SU-DHL-6 (cell line): ENCODE measurements around the gene PATL2.

Experiments used
- H2AFZ ChIP-seq: fragments of 200-600 bp; sonication (generic); 2 replicates; pipeline ENCODE4 v1.6.1; 2014; ENCODE audit warnings: low read depth, mild to moderate bottlenecking, moderate library complexity, mixed read lengths, antibody characterized with exemption, low read length; ENCODE audit not compliant: severe bottlenecking
- H3F3A ChIP-seq: fragments of 200-600 bp; shearing (Covaris generic); 2 replicates; pipeline ENCODE4 v1.6.0; 2016; ENCODE audit warnings: antibody characterized with exemption, mild to moderate bottlenecking; ENCODE audit not compliant: insufficient read depth
- H3K27ac ChIP-seq: fragments of 200-600 bp; sonication (generic); 2 replicates; pipeline ENCODE4 v1.5.1; 2016; ENCODE audit warnings: low read depth, mild to moderate bottlenecking, low read length, moderate library complexity, mixed read lengths
- H3K27me3 ChIP-seq: fragments of 200-600 bp; sonication (generic), shearing (Covaris generic); 2 replicates; pipeline ENCODE4 v1.6.0; 2014; ENCODE audit warnings: mild to moderate bottlenecking, low read length
- H3K36me3 ChIP-seq: fragments of 200-600 bp; sonication (generic); 2 replicates; pipeline ENCODE4 v1.6.1; 2014; ENCODE audit warnings: mild to moderate bottlenecking, low read length, mixed read lengths
- H3K4me2 ChIP-seq: fragments of 300-600, 200-600 bp; shearing (Covaris generic), sonication (generic); 2 replicates; pipeline ENCODE4 v1.6.0; 2014; ENCODE audit warnings: low read length, low read depth, mild to moderate bottlenecking; ENCODE audit not compliant: poor library complexity, severe bottlenecking
- H3K4me3 ChIP-seq: fragments of 200-600 bp; sonication (generic); 2 replicates; pipeline ENCODE4 v1.5.1; 2014; ENCODE audit warnings: antibody characterized with exemption, low read length, mild to moderate bottlenecking, mixed read lengths; ENCODE audit not compliant: insufficient read depth, poor library complexity, severe bottlenecking
- H3K79me2 ChIP-seq: fragments of 200-600 bp; sonication (generic); 2 replicates; pipeline ENCODE4 v1.6.1; 2014; ENCODE audit warnings: mild to moderate bottlenecking, low read length, moderate library complexity; ENCODE audit not compliant: insufficient read depth
- H3K9ac ChIP-seq: fragments of 200-600 bp; sonication (generic); 2 replicates; pipeline ENCODE4 v1.7.0; 2014; ENCODE audit warnings: mild to moderate bottlenecking, low read length
- H3K9me2 ChIP-seq: fragments of 200-600 bp; sonication (generic); replicated peaks from 2 replicates; pipeline ENCODE4 v1.6.1; 2014; ENCODE audit warnings: low read length; ENCODE audit not compliant: insufficient read depth
- H3K9me3 ChIP-seq: fragments of 200-600 bp; sonication (generic); 2 replicates; pipeline ENCODE4 v1.6.1; 2014; ENCODE audit warnings: low read length, mixed read lengths; ENCODE audit not compliant: insufficient read depth
- H4K20me1 ChIP-seq: fragments of 200-600 bp; sonication (generic); 2 replicates; pipeline ENCODE4 v1.6.1; 2014; ENCODE audit warnings: low read depth, mild to moderate bottlenecking, antibody characterized with exemption, low read length, moderate library complexity, mixed read lengths
- CTCF ChIP-seq: fragments of 200-600 bp; sonication (generic); IDR thresholded peaks from one replicate; pipeline ENCODE4 v1.5.1; 2017; ENCODE audit warnings: antibody characterized with exemption, mild to moderate bottlenecking, low read length, moderate library complexity; ENCODE audit not compliant: insufficient read depth, poor library complexity, severe bottlenecking
- EZH2phosphoT487 ChIP-seq: fragments of 200-600 bp; sonication (generic), shearing (Covaris generic); conservative IDR thresholded peaks from 2 replicates; pipeline ENCODE4 v1.6.1; 2018; ENCODE audit warnings: mild to moderate bottlenecking, antibody characterized with exemption, low read length, moderate library complexity, mixed read lengths

The PATL2 gene

GRCh38 chr15:44620081-44620480 lies 91.0 kb downstream of the PATL2 start:
- Histone ChIP-seq H3K9me3 (no peaks in the 10 kb centered on the region), H3K79me2 (no peaks in the 10 kb centered on the region), H3K9me2 (no peaks in the 10 kb centered on the region), H4K20me1 (no peaks in the 10 kb centered on the region), H3K36me3 (peaks cover 34% of the 10 kb centered on the region; the same call in 1 of the 2 replicates), H3K27ac (no peak overlapping the region), H3K4me2 (no peak overlapping the region), H3F3A (no peaks in the 10 kb centered on the region), H2AFZ (no peak overlapping the region), H3K9ac (no peak overlapping the region), H3K4me3 (no peak overlapping the region), H3K27me3 (no peaks in the 10 kb centered on the region)
- TF ChIP-seq CTCF (no peak), EZH2phosphoT487 (no peak)

DNA sequence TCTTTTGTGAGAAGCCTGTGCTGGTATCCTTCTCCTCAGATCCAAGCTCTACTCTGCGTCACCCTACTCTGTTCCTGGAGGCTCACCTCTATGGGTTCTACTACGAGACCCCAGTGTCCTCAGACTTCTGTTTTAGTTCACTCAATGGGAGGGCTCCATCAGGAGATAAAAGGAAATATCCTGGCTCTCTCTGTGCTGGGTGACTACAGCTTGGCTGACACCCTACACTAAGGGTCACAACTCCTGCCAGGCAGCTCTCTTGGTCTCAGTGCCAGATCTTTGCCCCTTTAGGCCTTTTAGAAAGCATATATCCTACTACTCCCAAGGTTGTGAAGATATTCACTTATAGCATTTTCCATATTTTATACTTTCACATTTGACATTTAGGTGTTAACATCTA lies 94.1 kb downstream of the PATL2 start:
- Histone ChIP-seq H3K4me2 (no peak overlapping the region), H3K27me3 (no peaks in the 10 kb centered on the region), H3K9me2 (no peaks in the 10 kb centered on the region), H3K36me3 (peaks cover 34% of the 10 kb centered on the region; the same call in 1 of the 2 replicates), H3K9me3 (no peaks in the 10 kb centered on the region), H3K79me2 (no peaks in the 10 kb centered on the region), H3K9ac (no peak overlapping the region), H3F3A (no peaks in the 10 kb centered on the region), H3K27ac (no peak overlapping the region), H2AFZ (no peak overlapping the region), H3K4me3 (no peak overlapping the region), H4K20me1 (no peaks in the 10 kb centered on the region)
- no peak for TF ChIP-seq CTCF
- no peak for TF ChIP-seq EZH2phosphoT487
